ENCODE results near the gene AGBL4. TPM values are rescaled to one million over a fixed set of nuclear protein-coding genes. Genes with fewer than 3 reads are reported as not detected.

The AGBL4 gene
- total and polyA plus RNA-seq, 2 of the 4 experiments (the other 2 are of a cell fraction), result not detected

- intact Hi-C loops (cut with micrococcal nuclease) (no loop called here), in situ Hi-C loops (cut with MboI; ENCODE audit: low sequenced_read_pairs) (no loop called here), dilution Hi-C loops (cut with HindIII; ENCODE audit: low sequenced_read_pairs, unreplicated experiment) (no loop called here)
- H2AK9ac ChIP-seq (replicated peaks; ENCODE audit: low read depth, low read length, poor library complexity), result no peak overlapping the region
- no peak overlapping the region for H2BK120ac ChIP-seq (ENCODE audit: low read depth, low read length)
- no peak overlapping the region for H2AK5ac ChIP-seq (ENCODE audit: low read depth, low read length)
- H4K91ac ChIP-seq (ENCODE audit: insufficient read depth, low read depth, low read length), result no peak overlapping the region
- CTCF ChIA-PET, result no interaction called here
- H3K36me3 ChIP-seq (ENCODE audit: control insufficient read depth, insufficient read depth, low read length), result no peaks in the 10 kb centered on the region
- WGBS, 2 experiments (ENCODE audit: extremely low coverage in 2 of 2, insufficient read length in 1 of 2), result 0% methylated on average over 3 of the region's 17 CpGs; no CpG with 5 or more reads in 1 of the 2 experiments
- H4K20me1 ChIP-seq (ENCODE audit: insufficient read depth, low read length), result no peaks in the 10 kb centered on the region
- POLR2A ChIA-PET (ENCODE audit: unreplicated experiment), result no interaction called here
- no peak overlapping the region for H3K56ac ChIP-seq (ENCODE audit: extremely low read depth, insufficient read depth, low read length)
- H3K23ac ChIP-seq (ENCODE audit: low read depth, low read length), result no peak overlapping the region
- no peak overlapping the region for H2BK5ac ChIP-seq (ENCODE audit: low read depth, low read length, poor library complexity, severe bottlenecking)
- no peak overlapping the region for H3K18ac ChIP-seq (ENCODE audit: low read depth, low read length)
- no peaks in the 10 kb centered on the region for H3K9me1 ChIP-seq (ENCODE audit: insufficient read depth, low read length)
- peak overlapping the region; percentile 49 for H3K4me3 ChIP-seq (ENCODE audit: insufficient read depth, low read depth, low read length)
- no peak overlapping the region for H2AFZ ChIP-seq (replicated peaks; ENCODE audit: low read length, poor library complexity)
- no peak overlapping the region for H3K27ac ChIP-seq (ENCODE audit: insufficient read depth, low read length)
- no peak overlapping the region for H3K4ac ChIP-seq (ENCODE audit: low read depth, low read length)
- ATAC-seq (ENCODE audit: low read depth) (no peak), DNase-seq (no peak)
- H2BK20ac ChIP-seq (ENCODE audit: low read depth, low read length), result no peak overlapping the region
- H3K14ac ChIP-seq (replicated peaks; ENCODE audit: low read depth, low read length), result no peak overlapping the region
- H3K79me1 ChIP-seq (ENCODE audit: low read depth in 1 of 2, low read length in 2 of 2), result no peaks in the 10 kb centered on the region
- no peak overlapping the region for H2BK15ac ChIP-seq (ENCODE audit: low read depth, low read length)
- H3K27me3 ChIP-seq (ENCODE audit: control insufficient read depth, insufficient read depth, low read length), result peaks cover 3% of the 10 kb centered on the region; the same call in 1 of the 2 replicates
- no peaks in the 10 kb centered on the region for H3K4me1 ChIP-seq (ENCODE audit: control insufficient read depth, insufficient read depth, low read length)
- no TSS peak for BruUV-seq (replicated peaks)
- TF ChIP-seq CTCF (conservative IDR thresholded peaks at IDR 0.05; ENCODE audit: low read depth, low read length) (no peak), SMC3 (IDR thresholded peaks at IDR 0.05; ENCODE audit: low read depth, low read length) (no peak), CEBPB (IDR thresholded peaks at IDR 0.05; ENCODE audit: low read depth, low read length) (no peak), ELK1 (IDR thresholded peaks at IDR 0.05; ENCODE audit: borderline replicate concordance, low read depth, low read length) (no peak)
- no peak overlapping the region for H4K5ac ChIP-seq (ENCODE audit: low read depth, low read length)
- H3K9me3 ChIP-seq (ENCODE audit: control insufficient read depth, insufficient read depth, low read length), result no peaks in the 10 kb centered on the region
- no peak overlapping the region; the same call in 1 of the 2 replicates for H3K9ac ChIP-seq (ENCODE audit: low read depth, low read length)
- H4K8ac ChIP-seq (ENCODE audit: low read depth in 2 of 2, low read length in 2 of 2), result no peak overlapping the region
- peak overlapping the region; percentile 82 for H3K4me2 ChIP-seq (ENCODE audit: low read depth, low read length)
Observed at GRCh38 chr1:48777219-48777895, 1246.4 kb downstream of the AGBL4 start.
